DND-41 (cell line): ENCODE data around the gene CEP95.

Experiments used
- EZH2 ChIP-seq: IDR thresholded peaks from 3 replicates; pipeline ENCODE4 v1.6.1; 2012; ENCODE audit warnings: borderline replicate concordance, low read depth, mild to moderate bottlenecking, moderate library complexity, low read length, inconsistent platforms; ENCODE audit not compliant: severe bottlenecking
- TF ChIP-seq, protein P1 (sequence below): IDR thresholded peaks from 2 replicates; pipeline ENCODE4 v1.5.1; 2012; ENCODE audit warnings: borderline replicate concordance, low read length, moderate library complexity, mild to moderate bottlenecking; ENCODE audit not compliant: poor library complexity, severe bottlenecking; ENCODE audit errors: extremely low read depth

DNA sequence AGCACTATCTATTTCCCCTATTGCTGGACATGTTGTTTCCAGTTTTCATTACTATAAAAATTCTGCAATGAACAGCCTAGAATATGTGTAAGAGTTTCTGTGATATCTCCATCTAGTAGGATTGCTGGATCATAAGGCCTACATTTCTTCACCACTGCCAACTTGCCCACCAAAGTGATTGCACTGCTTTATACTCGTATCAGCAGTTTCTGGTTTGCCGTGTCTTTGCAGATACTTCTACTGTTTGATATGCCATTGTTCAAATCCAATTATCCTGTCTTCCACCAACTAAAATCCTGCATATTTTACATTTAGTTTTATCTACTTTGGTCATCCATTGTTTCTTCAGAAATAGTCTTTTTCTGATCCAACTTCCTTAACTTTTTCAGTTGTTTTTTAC, 21.1 kb downstream of the CEP95 start:
- TF ChIP-seq, protein P1, sequence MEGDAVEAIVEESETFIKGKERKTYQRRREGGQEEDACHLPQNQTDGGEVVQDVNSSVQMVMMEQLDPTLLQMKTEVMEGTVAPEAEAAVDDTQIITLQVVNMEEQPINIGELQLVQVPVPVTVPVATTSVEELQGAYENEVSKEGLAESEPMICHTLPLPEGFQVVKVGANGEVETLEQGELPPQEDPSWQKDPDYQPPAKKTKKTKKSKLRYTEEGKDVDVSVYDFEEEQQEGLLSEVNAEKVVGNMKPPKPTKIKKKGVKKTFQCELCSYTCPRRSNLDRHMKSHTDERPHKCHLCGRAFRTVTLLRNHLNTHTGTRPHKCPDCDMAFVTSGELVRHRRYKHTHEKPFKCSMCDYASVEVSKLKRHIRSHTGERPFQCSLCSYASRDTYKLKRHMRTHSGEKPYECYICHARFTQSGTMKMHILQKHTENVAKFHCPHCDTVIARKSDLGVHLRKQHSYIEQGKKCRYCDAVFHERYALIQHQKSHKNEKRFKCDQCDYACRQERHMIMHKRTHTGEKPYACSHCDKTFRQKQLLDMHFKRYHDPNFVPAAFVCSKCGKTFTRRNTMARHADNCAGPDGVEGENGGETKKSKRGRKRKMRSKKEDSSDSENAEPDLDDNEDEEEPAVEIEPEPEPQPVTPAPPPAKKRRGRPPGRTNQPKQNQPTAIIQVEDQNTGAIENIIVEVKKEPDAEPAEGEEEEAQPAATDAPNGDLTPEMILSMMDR = no peak
- no peak for TF ChIP-seq EZH2
